GM13977 (cell line): Measurements from ENCODE around the gene TBC1D30.

Source experiments
- DNase-seq: peaks from one replicate; pipeline ENCODE4 v3.0.0; 2012; ENCODE audit warnings: low spot score
- in situ Hi-C: fragments of 300-500 bp; cut with MboI; formaldehyde crosslinking; loops from one replicate; pipeline ENCODE4 v1.12.0; 2022; ENCODE audit warnings: low sequenced_read_pairs, low pct_unique_long_range_greater_than_20kb, mixed read lengths, inconsistent platforms; ENCODE audit not compliant: unreplicated experiment
- TF ChIP-seq, protein P1 (sequence below): IDR thresholded peaks from 2 replicates; pipeline ENCODE4 v1.5.1; 2012; ENCODE audit warnings: mild to moderate bottlenecking, control low read depth; ENCODE audit not compliant: insufficient read depth; ENCODE audit errors: extremely low read depth, missing control alignments

Gene TBC1D30

GRCh38 chr12:64875186-64875585 lies 50.7 kb downstream of the TBC1D30 start:
- TF ChIP-seq, protein P1, sequence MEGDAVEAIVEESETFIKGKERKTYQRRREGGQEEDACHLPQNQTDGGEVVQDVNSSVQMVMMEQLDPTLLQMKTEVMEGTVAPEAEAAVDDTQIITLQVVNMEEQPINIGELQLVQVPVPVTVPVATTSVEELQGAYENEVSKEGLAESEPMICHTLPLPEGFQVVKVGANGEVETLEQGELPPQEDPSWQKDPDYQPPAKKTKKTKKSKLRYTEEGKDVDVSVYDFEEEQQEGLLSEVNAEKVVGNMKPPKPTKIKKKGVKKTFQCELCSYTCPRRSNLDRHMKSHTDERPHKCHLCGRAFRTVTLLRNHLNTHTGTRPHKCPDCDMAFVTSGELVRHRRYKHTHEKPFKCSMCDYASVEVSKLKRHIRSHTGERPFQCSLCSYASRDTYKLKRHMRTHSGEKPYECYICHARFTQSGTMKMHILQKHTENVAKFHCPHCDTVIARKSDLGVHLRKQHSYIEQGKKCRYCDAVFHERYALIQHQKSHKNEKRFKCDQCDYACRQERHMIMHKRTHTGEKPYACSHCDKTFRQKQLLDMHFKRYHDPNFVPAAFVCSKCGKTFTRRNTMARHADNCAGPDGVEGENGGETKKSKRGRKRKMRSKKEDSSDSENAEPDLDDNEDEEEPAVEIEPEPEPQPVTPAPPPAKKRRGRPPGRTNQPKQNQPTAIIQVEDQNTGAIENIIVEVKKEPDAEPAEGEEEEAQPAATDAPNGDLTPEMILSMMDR: no peak
- no peak for DNase-seq
- in situ Hi-C loops: loop anchor here (25.0 kb wide), 2 partner anchors 362 to 1212 kb away; no protein-coding TSS in a partner anchor

DNA sequence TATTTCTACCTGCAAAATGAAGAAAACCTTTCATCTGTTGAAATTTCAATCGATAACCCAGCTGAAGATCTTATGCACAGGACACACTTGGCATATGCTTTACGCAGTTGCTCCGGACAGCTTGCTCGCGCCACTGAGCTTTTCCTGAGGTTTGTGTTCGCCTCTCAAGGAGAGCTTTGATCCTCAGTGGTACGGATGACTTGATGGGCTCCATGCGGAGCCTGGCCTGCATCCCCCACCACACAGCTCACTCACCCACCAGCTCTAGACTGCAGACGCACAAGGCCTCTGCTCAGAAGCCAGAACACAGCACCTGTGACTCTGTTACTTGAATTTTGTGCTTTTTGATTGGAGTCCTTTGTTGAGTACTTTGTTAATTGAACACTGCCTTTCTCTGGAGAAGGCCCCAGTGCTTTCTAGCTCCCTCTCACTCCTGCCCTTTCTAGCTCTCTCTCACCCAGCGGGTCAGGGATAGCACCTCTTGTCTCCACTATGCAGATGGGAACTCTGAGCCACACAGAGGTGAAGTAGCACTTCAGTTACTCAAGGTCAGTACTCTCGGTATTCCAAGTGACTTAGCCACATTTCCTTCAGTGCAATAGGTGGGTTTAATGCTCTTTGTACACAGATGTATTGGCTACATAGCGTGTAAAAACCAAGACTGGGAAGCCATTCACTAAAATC lies 52.1 kb downstream of the TBC1D30 start:
- in situ Hi-C loops: loop anchor here (25.0 kb wide), 2 partner anchors 361 to 1211 kb away; no protein-coding TSS in a partner anchor
- no peak for DNase-seq
- TF ChIP-seq, protein P1: no peak

DNA sequence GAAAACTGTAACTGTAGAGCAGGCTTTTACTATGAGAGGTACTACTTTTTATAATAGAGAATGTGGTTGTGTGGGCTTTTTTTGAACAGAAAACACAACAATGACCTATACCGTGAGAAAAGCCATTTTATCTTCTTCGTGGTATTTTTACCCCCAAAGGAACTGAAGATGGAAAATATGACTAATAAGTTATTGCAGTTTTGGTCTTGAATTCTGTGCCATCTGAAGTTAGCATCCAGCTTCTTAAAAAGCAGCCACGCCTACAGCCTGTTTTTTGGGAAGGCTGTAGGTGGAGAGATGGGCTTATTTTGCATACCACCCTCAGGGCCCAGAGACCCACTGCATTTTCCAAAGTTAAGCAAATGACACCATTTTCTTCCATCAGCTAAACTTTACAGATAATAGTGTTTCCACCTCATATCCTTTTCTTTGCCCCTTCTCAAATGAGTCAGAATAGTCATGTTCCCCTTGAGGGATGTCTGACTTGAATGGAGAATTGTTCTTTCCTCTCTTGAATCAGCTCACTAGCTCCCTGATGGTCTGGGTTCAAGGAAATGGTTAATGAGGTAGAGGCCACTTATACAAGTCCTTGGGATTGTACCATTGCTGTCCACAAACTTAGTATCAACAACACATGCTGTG lies 53.0 kb downstream of the TBC1D30 start:
- peak; percentile 70 for DNase-seq
- TF ChIP-seq, protein P1: no peak
- in situ Hi-C loops: loop anchor here (25.0 kb wide), 2 partner anchors 360 to 1210 kb away; no protein-coding TSS in a partner anchor

- no peak for DNase-seq
- in situ Hi-C loops: loop anchor here (25.0 kb wide), 2 partner anchors 355 to 1205 kb away; no protein-coding TSS in a partner anchor
- TF ChIP-seq, protein P1: no peak
Observed at GRCh38 chr12:64882687-64883086, 58.2 kb downstream of the TBC1D30 start.

GRCh38 chr12:64883264-64884163 lies 59.1 kb downstream of the TBC1D30 start:
- TF ChIP-seq, protein P1: no peak
- DNase-seq: no peak
- in situ Hi-C loops: loop anchor here (25.0 kb wide), 2 partner anchors 354 to 1204 kb away; no protein-coding TSS in a partner anchor

DNA sequence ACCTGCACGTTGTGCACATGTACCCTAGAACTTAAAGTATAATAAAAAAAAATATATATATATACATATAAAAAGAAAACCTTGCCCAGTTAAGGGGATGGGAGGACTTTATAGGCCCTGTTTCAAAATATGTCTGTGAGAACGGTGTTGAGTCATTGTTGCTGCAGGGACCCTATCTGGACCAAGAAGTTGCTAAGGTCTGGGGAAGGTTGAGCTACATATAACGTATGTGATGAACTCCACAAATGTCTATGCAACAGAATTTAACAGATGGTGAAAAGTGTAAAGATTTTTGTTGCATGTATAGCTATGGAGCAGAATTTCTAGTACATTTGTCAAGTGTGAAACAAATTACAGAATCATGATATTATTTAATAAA lies 59.7 kb downstream of the TBC1D30 start:
- TF ChIP-seq, protein P1: no peak
- in situ Hi-C loops: loop anchor here (25.0 kb wide), 2 partner anchors 353 to 1203 kb away; no protein-coding TSS in a partner anchor
- no peak for DNase-seq
